Measurements from ENCODE around the gene PPCDC. TPM values are rescaled to one million over a fixed set of nuclear protein-coding genes. Genes with fewer than 3 reads are reported as not detected.

The PPCDC gene
- total and polyA plus RNA-seq, 4 donors = 7.4 to 9.3 (median 8.4) TPM

- H3K36me3 ChIP-seq (ENCODE audit: control insufficient read depth in 4 of 4, insufficient read depth in 3 of 4, low read depth in 1 of 4, low read length in 3 of 4) = no peaks in the 10 kb centered on the region
- no peak overlapping the region for H3K27ac ChIP-seq (ENCODE audit: low read depth in 1 of 2, low read length in 2 of 2)
- 93% methylated on average over 15 of the region's 15 CpGs for WGBS
- TF ChIP-seq EGR1 (IDR thresholded peaks at IDR 0.05; ENCODE audit: low read depth in 2 of 2) (no peak), FOXA1 (IDR thresholded peaks at IDR 0.05) (no peak), YY1 (IDR thresholded peaks at IDR 0.05) (no peak), CTCF (IDR thresholded peaks at IDR 0.05; ENCODE audit: low read depth, low read length, missing input control) (no peak), JUND (IDR thresholded peaks at IDR 0.05) (no peak), MAX (IDR thresholded peaks at IDR 0.05) (no peak), NR2F2 (IDR thresholded peaks at IDR 0.05) (no peak)
- H3K9ac ChIP-seq (ENCODE audit: low read depth in 1 of 2, low read length in 2 of 2) = no peak overlapping the region
- H3K4me1 ChIP-seq (ENCODE audit: control insufficient read depth in 4 of 4, insufficient read depth in 4 of 4, low read length in 3 of 4) = no peaks in the 10 kb centered on the region
- no peaks in the 10 kb centered on the region for H3K27me3 ChIP-seq (ENCODE audit: control insufficient read depth in 4 of 4, insufficient read depth in 4 of 4, low read length in 3 of 4)
- H3K4me3 ChIP-seq (ENCODE audit: low read depth in 1 of 3, low read length in 3 of 3) = no peak overlapping the region
- H3K9me3 ChIP-seq (ENCODE audit: control insufficient read depth in 4 of 4, low read length in 3 of 4) = no peaks in the 10 kb centered on the region
- no peak for DNase-seq (ENCODE audit: low spot score)
Measured at GRCh38 chr15:75016431-75016830, 7.0 kb upstream of the PPCDC start.

DNA sequence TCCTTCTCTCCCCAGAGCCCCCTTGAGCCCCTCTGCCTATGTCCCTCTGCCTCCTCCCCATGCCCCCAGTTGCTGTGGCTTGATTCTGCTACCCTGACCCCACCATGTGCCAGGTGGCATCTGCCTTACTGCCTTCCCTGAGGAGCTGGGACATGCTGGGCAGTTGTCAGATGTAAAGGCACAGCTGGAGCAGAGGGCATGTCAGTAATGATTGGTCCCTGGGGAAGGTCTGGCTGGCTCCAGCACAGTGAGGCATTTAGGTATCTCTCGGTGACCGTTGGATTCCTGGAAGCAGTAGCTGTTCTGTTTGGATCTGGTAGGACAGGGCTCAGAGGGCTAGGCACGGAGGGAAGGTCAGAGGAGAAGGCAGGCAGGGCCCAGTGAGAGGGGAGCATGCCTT lies 3.5 kb upstream of the PPCDC start:
- peaks cover 0 to 17% (median 6%) of the 10 kb centered on the region in 4 donors for H3K4me1 ChIP-seq (ENCODE audit: control insufficient read depth in 4 of 4, insufficient read depth in 4 of 4, low read length in 3 of 4)
- no peak overlapping the region for H3K9ac ChIP-seq (ENCODE audit: low read depth in 1 of 2, low read length in 2 of 2)
- no peak for DNase-seq (ENCODE audit: low spot score)
- no peak overlapping the region for H3K27ac ChIP-seq (ENCODE audit: low read depth in 1 of 2, low read length in 2 of 2)
- no peaks in the 10 kb centered on the region for H3K27me3 ChIP-seq (ENCODE audit: control insufficient read depth in 4 of 4, insufficient read depth in 4 of 4, low read length in 3 of 4)
- no peak overlapping the region for H3K4me3 ChIP-seq (ENCODE audit: low read depth in 1 of 3, low read length in 3 of 3)
- no peaks in the 10 kb centered on the region for H3K36me3 ChIP-seq (ENCODE audit: control insufficient read depth in 4 of 4, insufficient read depth in 3 of 4, low read depth in 1 of 4, low read length in 3 of 4)
- TF ChIP-seq RAD21 (IDR thresholded peaks at IDR 0.05) (no peak), YY1 (IDR thresholded peaks at IDR 0.05) (no peak), FOXA2 (IDR thresholded peaks at IDR 0.05) (no peak), JUND (IDR thresholded peaks at IDR 0.05) (no peak), HNF4A (conservative IDR thresholded peaks at IDR 0.05) (no peak), CTCF (IDR thresholded peaks at IDR 0.05; ENCODE audit: low read depth, low read length, missing input control) (no peak), FOXA1 (IDR thresholded peaks at IDR 0.05) (no peak), RXRA (IDR thresholded peaks at IDR 0.05) (no peak), NR2F2 (IDR thresholded peaks at IDR 0.05) (no peak), TAF1 (conservative IDR thresholded peaks at IDR 0.05) (no peak)
- TF ChIP-seq, protein P1, sequence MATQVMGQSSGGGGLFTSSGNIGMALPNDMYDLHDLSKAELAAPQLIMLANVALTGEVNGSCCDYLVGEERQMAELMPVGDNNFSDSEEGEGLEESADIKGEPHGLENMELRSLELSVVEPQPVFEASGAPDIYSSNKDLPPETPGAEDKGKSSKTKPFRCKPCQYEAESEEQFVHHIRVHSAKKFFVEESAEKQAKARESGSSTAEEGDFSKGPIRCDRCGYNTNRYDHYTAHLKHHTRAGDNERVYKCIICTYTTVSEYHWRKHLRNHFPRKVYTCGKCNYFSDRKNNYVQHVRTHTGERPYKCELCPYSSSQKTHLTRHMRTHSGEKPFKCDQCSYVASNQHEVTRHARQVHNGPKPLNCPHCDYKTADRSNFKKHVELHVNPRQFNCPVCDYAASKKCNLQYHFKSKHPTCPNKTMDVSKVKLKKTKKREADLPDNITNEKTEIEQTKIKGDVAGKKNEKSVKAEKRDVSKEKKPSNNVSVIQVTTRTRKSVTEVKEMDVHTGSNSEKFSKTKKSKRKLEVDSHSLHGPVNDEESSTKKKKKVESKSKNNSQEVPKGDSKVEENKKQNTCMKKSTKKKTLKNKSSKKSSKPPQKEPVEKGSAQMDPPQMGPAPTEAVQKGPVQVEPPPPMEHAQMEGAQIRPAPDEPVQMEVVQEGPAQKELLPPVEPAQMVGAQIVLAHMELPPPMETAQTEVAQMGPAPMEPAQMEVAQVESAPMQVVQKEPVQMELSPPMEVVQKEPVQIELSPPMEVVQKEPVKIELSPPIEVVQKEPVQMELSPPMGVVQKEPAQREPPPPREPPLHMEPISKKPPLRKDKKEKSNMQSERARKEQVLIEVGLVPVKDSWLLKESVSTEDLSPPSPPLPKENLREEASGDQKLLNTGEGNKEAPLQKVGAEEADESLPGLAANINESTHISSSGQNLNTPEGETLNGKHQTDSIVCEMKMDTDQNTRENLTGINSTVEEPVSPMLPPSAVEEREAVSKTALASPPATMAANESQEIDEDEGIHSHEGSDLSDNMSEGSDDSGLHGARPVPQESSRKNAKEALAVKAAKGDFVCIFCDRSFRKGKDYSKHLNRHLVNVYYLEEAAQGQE (IDR thresholded peaks at IDR 0.05) = no peak
- TF ChIP-seq, protein P2, sequence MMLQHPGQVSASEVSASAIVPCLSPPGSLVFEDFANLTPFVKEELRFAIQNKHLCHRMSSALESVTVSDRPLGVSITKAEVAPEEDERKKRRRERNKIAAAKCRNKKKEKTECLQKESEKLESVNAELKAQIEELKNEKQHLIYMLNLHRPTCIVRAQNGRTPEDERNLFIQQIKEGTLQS (IDR thresholded peaks at IDR 0.05) = no peak
- no peaks in the 10 kb centered on the region for H3K9me3 ChIP-seq (ENCODE audit: control insufficient read depth in 4 of 4, low read length in 3 of 4)
- 92% methylated on average over 3 of the region's 3 CpGs for WGBS
